NCI-H1417 (cell line): ENCODE measurements around the gene MCRS1.
A peak's percentile ranks its signal among the peaks of the same experiment; 100 is the strongest.
"Not testable (repeated sequence)": the region's sequence is repeated elsewhere in the genome, so short reads cannot be mapped to it uniquely, and the experiment has no call there.

Source experiments
- DNase-seq, 3 experiments: peaks; one replicate each; lab custom pipeline; 2025; lab: John Stamatoyannopoulos, UW

MCRS1 gene

GRCh38 chr12:49567611-49568441 is at the start of gene MCRS1:
Gene MCRS1 (minus strand): TSS chr12:49568142. CDS start chr12:49566731, 1,411 bp downstream.
- DNase-seq: peak; percentile 94 to 97 (median 96)

GRCh38 chr12:49616533-49617219 is 48.7 kb upstream of the MCRS1 start:
- no peak for DNase-seq

GRCh38 chr12:49615725-49616124 is 47.8 kb upstream of the MCRS1 start:
- no peak for DNase-seq

GRCh38 chr12:49612210-49612609 is 44.3 kb upstream of the MCRS1 start:
- DNase-seq: no peak

GRCh38 chr12:49610785-49611184 is 42.8 kb upstream of the MCRS1 start:
- not testable (repeated sequence) for DNase-seq

- no peak for DNase-seq
Measured at GRCh38 chr12:49609875-49610154, 41.9 kb upstream of the MCRS1 start.

GRCh38 chr12:49609059-49609874 is 41.3 kb upstream of the MCRS1 start:
- no peak for DNase-seq

GRCh38 chr12:49605539-49605938 is 37.6 kb upstream of the MCRS1 start, which contains the start of gene FAM186B:
Gene FAM186B (minus strand): TSS chr12:49605639. CDS start chr12:49605477, 162 bp downstream.
- not testable (repeated sequence) for DNase-seq

- no peak for DNase-seq
Measured at GRCh38 chr12:49604856-49605255, 36.9 kb upstream of the MCRS1 start.

GRCh38 chr12:49603721-49604120 is 35.8 kb upstream of the MCRS1 start:
- DNase-seq: no peak

GRCh38 chr12:49599961-49600360 is 32.0 kb upstream of the MCRS1 start:
- DNase-seq: no peak

- DNase-seq: no peak
Measured at GRCh38 chr12:49598527-49598926, 30.6 kb upstream of the MCRS1 start.

GRCh38 chr12:49588721-49589516 is 21.0 kb upstream of the MCRS1 start:
- DNase-seq: no peak

GRCh38 chr12:49588281-49588680 is 20.3 kb upstream of the MCRS1 start:
- DNase-seq: no peak

- DNase-seq: no peak
Measured at GRCh38 chr12:49587174-49587908, 19.4 kb upstream of the MCRS1 start.

- no peak for DNase-seq
Measured at GRCh38 chr12:49585477-49586459, 17.8 kb upstream of the MCRS1 start.

- no peak for DNase-seq
Measured at GRCh38 chr12:49584591-49584990, 16.6 kb upstream of the MCRS1 start.

GRCh38 chr12:49583366-49584094 is 15.6 kb upstream of the MCRS1 start:
- DNase-seq: no peak

GRCh38 chr12:49582850-49583249 is 14.9 kb upstream of the MCRS1 start:
- DNase-seq: no peak
